ENCODE data around the gene TGFB3.
A peak's percentile ranks its signal among the peaks of the same experiment; 100 is the strongest.
"Not testable (repeated sequence)": the region's sequence is repeated elsewhere in the genome, so short reads cannot be mapped to it uniquely, and the experiment has no call there.

The TGFB3 gene
- 0.22 to 3.7 (median 0.87) reads per million in 17 experiments for total RNA-seq

DNA sequence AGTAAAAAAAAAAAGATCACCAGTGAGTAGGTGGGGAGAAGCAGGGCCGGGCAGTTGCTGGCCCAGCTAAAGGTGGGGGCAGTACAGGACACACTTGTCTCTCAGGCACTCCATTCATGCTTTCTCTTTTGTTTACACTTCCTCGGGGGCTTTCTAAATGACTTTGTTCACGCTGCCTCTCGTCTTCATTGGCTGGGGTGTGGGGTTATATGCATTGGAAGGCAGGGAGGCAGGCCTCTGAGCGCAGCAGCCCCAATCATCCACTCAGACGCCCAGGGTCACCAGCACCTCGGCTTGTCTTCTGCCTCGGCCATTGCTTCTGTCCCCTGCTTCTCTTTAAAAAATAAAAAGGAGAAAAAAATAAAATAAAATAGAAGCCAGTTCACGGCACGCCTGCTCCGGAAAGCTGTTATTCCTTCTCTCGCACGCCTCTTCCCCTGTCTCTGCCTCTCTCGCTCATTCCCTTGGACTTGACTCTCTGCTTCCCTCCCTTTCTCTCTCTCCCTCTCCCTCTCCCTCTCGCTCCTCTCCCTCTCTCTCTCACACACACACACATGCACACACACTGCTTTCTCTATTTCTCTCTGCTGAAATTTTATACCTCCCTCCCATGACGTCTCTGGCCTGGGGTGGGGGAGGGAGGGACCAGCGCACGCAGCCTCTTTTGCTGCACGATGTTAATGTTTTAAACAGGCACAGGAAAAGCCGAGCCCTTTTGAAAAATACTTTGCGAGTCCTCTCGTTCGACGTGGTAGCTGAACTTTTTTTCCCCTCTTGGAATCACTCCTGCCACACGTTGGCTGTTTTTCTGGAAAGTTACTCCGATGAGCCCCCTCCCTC lies at the start of gene TGFB3:
TGFB3 (minus strand) TSS at position 570 of the 840 bp plus-strand sequence. CDS start 1,102 bp downstream, outside the sequence.
- DNase-seq = peak; percentile 45 to 61 (median 56)

DNA sequence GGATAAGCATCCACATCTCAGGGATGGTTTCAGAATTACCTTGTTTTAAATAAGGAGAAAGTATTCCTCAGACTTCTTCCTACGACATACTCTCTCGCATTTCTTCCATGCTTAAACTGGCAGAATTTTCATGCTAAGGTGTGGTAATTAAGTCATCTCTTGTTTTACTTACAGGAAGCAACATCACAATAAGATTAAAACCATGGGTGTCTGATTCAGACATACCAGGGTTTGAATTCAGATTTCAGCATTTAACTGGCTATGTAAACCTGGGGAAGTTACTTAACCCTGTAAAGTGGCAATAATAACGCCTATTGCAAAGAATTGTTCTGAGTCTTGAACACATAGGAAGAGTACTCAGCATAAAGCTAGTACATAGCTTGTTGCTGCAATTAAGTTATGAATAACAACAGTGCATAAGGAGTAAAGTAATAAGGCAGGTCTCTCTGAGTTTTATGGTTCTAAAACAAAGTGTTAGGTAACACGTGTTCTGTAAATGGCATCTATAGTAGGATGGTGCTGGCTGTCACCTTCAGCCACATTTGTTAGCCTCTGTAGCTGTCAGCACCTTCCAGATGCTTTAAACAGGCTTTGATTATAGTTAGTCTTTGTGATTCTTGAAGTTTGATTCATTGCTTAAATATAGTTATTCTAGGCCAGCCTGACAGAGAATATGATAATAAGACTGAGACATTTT lies 42.6 kb upstream of the TGFB3 start:
- no peak for DNase-seq

DNA sequence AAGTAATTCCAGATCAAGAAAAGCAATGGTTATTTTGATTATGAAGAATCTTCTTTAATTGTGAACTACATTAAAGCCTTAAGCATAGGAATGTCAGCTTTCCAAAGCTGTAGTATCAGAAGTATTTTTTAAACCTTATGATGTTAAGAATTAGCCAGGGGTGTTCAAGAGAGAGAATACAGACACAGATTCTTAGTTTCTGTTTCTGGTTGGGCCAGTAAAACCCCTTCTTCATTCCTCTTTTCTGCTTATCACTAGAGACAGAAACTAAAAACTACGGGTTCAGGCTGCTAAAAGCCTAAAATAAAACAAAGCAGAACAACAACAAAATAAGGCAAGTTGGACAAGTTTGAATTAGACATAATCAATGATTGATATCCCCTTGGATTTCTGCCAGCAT lies 42.0 kb upstream of the TGFB3 start:
- DNase-seq = no peak

DNA sequence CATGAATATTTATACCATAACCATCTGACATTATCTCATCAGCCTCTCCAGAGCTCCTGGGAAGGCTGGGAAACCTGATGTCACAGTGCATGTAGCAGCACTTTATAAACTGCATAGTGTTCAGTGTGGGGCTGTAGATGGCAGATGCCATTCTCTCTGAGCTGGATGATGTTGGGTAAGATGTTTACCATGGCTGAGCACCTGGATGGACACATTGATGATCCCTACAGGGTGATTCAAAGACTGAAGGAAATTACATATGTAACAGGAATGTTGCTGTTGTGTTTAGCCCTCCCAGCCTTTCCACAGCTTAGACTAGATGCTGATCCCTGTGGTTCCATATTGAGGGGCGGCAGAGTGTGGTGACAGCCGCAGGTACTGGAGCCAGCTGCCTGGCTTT lies 41.2 kb upstream of the TGFB3 start:
- no peak for DNase-seq

DNA sequence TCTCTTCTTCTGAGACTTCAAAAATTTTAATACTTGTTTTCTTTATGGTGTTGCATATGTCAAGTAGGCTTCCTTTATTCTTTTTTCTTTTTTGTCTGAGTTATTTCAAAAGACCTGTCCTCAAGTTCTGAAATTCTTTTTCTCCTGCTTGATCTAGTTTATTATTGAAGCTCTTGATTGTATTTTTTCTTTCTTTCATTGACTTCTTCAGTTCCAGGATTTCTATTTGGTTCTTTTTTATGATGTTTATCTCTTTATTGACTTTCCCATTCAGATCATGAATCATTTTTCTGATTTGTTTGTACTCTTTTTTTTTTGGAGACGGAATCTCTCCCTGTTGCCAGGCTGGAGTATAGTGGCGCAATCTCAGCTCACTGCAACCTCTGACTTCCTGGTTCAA lies 37.9 kb upstream of the TGFB3 start:
- no peak for DNase-seq

DNA sequence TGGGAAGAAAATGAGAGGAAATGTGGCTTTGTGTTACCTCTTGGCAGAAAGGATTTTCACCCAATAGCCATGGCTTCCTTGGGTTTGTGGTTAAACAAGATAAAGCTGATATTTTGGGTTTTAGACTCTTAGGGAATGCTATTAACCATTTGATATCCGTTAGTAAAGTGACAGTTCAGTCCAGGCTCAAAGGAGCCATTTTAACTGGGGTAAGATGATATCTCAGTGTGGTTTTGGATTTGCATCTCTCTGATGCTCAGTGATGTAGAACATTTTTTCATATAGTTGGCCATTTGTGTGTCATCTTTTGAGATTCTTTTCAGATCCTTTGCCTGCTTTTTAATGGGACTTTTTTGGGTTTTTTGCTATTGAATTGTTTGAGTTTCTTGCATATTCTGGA lies 33.9 kb upstream of the TGFB3 start:
- DNase-seq = no peak

DNA sequence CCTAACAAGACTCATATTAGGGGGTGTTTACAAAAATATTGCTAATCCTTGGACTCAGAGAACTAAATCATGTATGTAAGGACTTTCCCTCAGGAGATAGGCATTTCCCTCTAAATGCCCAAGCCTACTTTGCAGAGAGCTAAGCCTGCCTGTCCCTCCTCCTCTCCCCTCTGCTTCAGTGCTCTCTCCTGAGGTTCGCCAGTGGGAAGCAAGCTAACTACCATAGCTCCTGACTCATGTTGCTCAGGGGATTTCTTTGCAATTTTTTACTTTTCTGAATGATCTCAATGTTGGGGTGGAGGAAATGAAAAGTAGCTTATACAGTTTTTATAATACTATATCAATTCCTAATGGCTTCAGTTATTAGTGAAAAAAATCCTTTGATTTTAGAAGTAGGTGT lies 33.4 kb upstream of the TGFB3 start:
- no peak for DNase-seq

DNA sequence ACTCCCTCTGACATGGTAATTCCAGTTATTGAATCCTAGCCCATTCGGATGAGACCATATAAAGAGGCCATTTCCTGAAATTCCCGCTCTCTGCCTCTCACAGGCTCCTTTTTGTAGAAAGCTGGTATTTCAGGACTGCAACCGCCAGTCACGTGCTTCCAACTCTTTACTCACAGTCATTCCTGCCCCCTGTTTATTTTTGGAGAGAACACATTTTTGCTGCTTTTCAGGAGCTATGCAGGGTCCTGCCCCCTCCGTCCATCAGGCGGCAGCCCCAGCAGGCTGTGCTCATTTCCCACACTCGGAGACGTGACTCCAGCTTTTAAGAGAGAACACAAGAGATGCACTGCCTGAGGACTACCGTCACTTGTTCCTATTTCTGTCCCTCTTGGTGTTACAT lies 30.6 kb upstream of the TGFB3 start:
- DNase-seq = no peak

DNA sequence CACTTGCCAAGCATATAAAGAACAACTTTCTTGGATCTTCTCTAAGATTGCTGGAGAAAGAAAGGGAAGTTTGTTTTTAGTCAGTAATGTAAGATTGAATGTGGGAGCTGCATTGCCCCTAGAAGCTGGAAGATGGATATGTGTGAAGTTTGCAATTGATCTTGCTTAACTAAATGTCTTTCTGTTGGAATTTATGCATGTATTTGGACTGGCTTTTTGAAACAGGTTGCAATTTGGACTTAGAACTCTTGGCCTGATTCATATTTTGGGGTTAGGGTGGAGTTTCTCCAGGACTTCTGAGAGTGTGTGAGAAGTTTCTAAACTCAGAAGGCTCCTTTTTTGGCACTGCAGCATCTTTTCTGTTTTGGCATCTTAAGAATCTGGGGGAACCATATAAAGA lies 30.1 kb upstream of the TGFB3 start:
- no peak for DNase-seq

DNA sequence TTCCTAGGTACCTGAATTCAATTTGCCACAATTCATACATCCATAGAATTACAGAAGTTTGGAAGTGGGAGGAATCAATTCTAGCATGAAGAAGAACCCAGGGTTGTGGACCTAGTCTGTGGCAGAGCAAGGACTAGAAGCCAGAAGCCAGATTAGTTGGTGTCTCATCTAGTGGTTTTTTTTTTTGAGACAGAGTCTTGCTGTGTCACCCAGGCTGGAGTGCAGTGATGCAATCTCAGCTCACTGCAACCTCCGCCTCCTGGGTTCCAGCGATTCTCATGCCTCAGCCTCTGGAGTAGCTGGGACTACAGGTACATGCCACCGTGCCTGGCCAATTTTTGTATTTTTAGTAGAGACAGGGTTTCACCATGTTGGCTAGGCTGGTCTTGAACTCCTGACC lies 27.8 kb upstream of the TGFB3 start:
- not testable (repeated sequence) for DNase-seq

DNA sequence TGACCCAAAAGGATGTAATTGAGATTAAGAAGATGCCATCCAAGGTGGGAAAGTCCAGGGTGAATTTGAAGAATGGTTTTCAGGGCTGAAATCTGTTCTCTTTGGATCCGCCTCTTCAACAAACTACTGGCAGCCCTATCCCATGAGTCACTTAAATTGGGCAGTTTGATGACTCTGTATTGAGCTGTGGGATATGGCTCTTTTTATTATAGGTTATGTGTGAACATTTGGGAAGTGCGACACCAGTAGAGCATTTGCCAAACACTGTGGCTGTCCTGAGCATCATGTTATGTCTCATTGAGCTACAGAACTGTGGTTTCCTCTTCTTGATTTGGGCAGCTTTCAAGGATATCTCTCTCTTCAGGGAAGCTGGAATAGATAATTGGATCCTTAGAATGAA lies 26.1 kb upstream of the TGFB3 start:
- no peak for DNase-seq

DNA sequence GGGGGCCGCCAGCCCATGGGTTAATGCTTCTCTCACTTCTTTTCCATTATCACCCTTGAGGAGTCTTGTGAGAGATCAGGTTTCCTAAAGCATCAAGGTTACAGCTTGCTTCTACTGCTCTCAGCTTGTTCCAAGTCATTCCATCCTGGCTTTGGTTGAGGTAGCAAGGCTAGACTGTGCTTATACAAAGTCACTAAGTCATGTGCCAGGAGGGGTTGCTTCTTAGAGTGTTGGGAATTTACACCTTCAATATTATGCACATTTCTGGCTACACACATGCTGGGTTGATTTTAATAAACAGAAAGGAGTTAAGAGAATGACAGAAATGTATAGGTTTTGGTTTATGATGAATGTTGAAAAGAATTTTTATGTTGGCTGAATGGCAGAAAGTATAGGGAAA lies 25.6 kb upstream of the TGFB3 start:
- no peak for DNase-seq

DNA sequence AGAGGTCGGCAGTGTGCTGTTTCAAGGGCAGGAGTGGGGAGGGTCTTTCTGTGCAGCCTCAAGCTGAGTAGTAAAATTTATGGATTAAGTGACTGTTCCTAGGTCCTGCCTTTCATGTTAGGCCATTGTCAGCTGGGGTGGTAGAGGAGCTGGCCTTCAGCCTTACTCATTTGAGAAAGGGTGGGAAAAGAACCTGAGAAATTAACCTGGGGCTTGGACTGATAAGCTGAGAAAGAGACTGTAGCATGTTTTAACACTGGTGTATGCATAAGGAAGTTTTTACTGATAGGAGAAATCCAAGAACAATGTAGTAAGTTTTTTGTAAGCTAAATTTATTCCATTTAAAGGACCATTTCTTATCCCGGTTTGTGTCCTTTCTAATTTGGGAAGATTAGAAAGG lies 24.5 kb upstream of the TGFB3 start:
- no peak for DNase-seq

DNA sequence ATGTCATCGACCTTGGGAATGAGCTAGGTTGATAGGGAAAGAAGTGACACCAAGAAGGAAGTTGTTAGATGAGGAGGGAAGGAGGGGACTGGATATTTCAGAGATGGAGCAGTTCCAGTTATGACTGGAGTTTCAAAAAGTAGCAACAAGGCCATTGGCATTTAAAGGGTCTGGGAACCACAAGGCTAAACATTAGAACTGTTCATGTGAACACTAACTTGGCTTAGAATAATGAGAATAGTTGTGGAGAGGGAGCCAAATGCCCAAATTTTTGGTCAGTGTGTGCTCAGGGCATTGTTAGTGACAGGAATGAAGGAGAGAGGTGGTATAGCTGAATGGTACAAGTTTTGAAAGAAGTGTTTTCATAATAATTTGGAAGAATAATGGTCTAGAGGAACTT lies 20.6 kb upstream of the TGFB3 start:
- no peak for DNase-seq

DNA sequence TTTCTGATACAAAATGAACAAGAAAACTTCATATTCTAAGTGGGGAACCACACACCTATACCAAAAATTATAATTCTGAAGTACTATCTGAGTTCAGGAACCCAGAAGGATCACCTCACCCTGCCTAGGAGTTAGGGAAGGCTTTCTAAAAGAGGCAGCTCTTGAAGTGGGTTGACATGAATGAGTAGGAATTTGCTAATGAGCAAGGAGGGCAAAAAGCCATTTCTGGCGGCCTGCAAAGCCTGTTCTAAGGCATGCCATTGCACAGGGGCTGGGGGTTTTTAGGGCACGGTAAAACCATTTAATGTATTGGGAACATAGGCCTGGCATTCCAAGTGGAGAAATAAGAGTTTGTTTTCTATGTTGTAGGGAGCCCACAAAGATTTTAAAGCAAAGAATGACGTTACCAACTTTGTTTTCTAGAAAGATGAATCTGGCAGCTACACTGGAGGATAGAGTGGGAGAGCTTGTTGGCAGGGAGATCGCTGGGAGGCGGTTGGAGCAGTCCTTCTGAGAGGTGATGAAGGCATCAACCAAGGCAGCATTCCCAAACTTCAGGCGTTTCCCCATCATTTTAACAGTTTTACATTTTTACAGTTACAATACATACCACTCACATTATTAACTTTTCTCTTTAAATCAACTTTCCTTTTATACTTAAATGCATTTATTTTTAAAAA lies 17.9 kb upstream of the TGFB3 start:
- DNase-seq = no peak

DNA sequence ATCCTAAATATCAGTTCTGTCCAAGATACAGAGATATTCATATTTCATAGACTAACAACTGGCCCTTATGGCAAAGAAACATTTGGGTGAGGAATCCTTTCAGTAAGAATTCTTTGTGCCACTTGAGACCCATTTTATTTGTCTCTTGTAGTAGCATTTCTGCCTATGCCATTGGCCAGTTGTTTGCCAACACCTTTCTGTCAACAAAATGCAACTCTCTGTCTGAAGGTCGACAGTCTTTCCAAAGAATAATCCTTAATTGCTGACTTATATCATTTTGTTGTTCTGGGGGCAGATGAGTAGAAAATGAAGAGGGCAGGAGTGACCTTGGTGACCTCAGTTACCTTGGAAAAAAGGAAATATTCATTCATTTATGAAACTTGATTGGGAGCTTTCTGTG lies 14.7 kb upstream of the TGFB3 start:
- DNase-seq = no peak

DNA sequence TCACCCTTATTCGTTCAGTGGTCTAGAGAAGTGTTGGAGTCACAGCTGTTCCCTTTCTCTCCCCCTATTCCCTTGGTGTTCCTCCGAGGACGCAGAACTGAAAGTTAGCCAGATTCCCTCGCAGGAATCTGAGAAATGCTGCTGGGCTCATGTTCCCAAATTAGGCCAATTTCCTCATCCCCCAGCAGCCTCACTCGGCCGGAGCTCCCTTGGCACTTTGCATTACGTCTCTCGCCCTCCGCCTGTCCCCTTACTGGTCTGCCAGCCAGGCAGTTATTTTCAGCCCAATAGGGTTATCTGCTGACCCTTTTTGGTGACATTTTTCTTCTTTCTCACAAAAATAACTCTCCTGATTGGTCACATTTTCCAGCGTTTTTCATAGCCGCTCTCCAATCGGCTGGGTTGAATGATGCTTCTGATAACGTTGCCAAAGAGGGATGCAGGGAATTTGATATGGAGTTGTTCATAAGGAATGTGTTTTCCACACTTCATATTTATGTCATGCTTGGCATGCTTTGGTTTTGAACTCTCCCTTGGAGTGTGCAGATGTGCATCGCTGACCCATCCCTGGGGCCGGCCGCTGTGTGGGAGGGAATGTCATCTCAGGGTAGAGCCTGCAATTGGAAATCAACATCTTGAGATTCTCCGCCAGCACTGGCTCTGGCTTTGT lies 13.7 kb upstream of the TGFB3 start:
- DNase-seq = no peak

DNA sequence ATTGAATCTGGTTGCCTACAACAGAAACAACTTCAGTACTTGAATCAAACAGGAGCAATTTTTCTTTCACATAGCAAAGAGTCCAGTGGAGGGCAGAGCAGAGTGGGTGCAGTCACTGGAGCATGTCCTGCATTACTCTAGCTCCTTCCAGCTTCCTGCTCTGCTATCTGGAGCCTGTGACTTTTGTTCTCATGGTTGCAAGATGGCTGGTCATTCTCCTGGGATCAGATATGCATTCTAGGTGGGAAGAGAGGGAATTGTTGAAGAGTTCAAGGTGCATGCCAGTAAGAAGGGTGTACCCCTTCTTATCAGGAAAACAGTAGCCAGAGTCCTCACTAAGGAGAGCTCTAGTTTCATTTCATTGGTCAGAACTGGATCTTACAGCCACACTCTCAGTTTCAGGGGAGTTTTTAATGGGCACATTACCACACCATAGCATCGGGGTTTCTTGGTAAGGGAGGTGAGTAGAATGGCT lies 11.8 kb upstream of the TGFB3 start:
- DNase-seq = no peak

DNA sequence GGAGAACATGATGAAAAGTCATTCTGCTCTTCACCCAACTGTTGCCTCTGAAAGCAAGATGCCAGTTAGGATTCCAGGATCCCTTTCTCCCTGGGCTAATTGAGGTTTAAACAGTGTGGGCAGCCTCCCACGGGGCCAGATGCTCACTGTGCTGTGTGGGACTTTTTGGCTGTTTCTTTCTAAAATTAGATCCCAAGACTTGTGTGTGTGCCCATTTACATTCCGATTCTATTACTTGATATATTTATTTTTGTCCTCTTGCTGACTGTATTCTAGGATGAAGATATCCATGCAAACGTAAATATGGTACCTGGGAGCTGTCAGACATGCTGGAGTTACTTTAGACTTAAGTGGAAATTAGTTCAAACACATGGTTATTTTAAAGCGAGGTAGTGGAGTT lies 10.0 kb upstream of the TGFB3 start:
- no peak for DNase-seq

DNA sequence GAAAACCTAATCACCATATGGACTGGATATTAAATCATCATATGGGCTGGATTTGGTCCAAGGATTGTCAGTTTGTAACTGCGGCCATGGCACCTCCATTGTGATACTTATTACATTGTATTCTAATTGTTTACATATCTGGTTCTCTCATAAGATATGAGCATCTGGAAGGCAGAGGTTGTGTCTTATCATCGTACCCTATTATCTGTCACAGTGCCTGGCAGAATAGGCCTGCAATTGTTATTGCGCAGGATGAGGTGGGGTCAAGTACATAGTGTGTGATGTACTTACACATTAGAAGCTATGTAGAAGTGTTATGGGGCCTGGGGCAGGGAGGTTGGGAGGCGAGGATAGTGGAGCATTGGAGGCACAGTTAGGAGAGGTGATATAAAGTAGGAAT lies 8.5 kb upstream of the TGFB3 start:
- no peak for DNase-seq

DNA sequence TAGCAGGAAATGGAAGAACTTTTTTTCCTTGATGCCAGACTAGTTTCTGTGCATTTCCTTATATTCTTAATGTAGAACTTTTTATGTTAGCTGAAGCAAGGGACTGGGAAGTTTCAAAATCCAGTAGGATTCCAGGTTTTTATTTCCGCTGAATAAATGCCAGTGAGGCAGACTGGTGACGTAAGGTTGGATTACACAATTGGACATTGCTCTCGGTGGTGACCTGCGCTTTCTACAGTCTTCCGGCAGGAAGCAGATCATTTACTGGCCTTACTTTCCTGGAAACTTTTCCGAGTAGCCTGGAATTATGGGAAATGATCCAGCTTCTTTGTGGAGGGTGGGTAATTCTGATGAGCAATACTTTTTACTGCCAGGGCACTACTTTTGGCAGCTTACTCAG lies 7.3 kb upstream of the TGFB3 start:
- no peak for DNase-seq

DNA sequence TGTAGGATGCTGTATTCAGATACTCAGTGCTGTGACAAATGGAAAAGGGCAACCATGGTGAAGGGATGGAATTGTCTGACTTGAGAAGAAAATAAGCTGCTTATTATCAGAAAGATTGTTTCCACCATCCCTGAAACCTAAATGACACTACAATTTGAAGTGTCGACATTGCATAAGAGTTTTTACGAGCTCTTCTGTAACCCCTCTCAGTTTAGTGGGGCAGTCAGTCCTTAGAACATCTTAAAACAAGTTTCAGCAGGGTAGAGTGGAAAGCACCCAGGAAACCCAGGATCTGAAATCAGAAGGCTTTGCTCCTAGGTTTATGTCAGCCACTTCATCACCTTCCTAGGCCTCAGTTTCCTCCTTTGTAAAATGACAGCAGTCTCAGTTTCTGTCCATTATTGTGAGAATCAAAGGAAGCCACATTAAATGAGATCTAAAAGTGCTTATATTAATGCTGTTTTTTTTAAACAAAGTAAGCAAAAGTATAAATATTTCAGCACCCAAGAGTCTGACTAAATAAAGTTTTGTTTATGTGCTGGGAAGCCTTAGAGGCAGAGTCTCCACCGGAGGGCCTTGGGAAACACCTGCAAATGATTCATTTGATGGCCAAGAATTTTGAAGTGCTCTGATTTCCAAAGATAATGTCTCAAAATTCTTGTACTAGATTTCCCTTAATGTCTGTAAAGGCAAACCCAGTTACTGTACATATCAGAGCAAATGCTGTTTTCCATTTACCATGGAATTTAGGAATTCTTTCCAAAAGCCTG lies 5.6 kb upstream of the TGFB3 start:
- DNase-seq = no peak

Measured in suppressor macrophage (primary cell).